ENCODE measurements around the gene PSTPIP2.

The PSTPIP2 gene, protein sequence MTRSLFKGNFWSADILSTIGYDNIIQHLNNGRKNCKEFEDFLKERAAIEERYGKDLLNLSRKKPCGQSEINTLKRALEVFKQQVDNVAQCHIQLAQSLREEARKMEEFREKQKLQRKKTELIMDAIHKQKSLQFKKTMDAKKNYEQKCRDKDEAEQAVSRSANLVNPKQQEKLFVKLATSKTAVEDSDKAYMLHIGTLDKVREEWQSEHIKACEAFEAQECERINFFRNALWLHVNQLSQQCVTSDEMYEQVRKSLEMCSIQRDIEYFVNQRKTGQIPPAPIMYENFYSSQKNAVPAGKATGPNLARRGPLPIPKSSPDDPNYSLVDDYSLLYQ

DNA sequence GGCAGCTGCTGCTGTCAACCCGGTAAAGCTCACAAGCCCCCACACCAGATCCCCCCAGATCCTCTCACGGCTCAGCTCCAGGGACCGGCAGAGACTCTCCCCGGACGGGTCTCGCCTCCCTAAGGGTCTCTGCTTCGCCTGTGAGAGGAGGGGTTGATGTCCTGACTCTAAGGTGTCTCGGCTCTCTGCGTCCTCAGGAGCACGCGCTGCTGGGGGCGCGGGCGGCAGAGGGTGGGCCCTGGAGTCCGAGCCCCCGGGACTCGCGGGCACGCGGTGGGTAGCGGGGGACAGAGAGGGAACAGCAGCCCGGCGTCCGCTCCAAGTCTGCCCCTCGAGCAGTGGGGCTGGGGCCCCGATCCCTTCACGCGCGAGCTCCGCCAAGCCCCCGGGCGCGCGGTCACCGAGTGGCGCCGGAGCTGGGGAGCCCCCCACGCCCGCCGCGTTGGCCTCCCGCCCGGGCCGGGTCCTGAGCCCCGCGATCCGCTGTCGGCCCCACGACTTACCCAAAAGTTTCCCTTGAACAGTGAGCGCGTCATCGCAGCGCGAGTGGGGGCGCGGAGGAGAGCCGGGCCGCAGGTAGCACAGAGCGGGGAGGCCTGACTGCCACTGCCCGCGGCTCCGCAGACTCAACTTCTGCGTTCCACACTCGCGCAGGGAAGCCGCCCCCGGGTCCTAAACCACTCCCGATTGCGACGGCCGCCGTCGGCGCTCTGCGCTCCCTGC lies at the start of gene PSTPIP2:
Gene PSTPIP2, minus strand, starts transcription at position 608 of the 723 bp plus-strand sequence. Its CDS starts 72 bp downstream, at position 536.
- Histone ChIP-seq H3K27ac (peak within 1 kb of the TSS; percentile 94), H3K4me3 (ENCODE audit: low read depth in 1 of 2, low read length in 1 of 2) (peak within 1 kb of the TSS; percentile 88 to 95), H3K27me3 (no peaks in the 10 kb centered on the region), H3K36me3 (no peaks in the 10 kb centered on the region), H3K9me3 (no peaks in the 10 kb centered on the region), H3K4me1 (ENCODE audit: control insufficient read depth in 1 of 2, insufficient read depth in 1 of 2, low read depth in 1 of 2, low read length in 1 of 2) (peaks cover 45 to 62% of the 10 kb centered on the region in 2 experiments)
- TF ChIP-seq, protein P1, sequence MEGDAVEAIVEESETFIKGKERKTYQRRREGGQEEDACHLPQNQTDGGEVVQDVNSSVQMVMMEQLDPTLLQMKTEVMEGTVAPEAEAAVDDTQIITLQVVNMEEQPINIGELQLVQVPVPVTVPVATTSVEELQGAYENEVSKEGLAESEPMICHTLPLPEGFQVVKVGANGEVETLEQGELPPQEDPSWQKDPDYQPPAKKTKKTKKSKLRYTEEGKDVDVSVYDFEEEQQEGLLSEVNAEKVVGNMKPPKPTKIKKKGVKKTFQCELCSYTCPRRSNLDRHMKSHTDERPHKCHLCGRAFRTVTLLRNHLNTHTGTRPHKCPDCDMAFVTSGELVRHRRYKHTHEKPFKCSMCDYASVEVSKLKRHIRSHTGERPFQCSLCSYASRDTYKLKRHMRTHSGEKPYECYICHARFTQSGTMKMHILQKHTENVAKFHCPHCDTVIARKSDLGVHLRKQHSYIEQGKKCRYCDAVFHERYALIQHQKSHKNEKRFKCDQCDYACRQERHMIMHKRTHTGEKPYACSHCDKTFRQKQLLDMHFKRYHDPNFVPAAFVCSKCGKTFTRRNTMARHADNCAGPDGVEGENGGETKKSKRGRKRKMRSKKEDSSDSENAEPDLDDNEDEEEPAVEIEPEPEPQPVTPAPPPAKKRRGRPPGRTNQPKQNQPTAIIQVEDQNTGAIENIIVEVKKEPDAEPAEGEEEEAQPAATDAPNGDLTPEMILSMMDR (IDR thresholded peaks at IDR 0.05), result no peak

DNA sequence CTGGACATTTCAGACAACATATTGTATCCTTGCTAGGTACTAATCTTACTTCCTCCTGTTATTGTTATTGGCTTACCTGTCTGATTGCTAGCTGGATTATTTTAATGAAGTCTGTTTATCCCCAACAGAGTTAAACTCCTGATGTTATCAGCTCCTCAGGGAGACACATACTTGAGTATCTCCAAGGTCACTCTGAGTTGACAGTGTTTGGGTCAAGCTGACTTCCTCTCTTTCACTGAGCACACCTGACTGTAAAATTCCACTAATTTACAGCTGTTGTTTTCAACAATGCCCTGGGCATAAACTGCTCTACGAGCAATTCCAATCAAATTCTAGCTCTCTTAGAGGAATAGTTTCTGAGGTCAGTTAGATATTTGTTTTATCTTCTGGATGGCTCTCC lies 41.7 kb upstream of the PSTPIP2 start:
- Histone ChIP-seq H3K27me3 (no peaks in the 10 kb centered on the region), H3K4me1 (ENCODE audit: control insufficient read depth in 1 of 2, insufficient read depth in 1 of 2, low read depth in 1 of 2, low read length in 1 of 2) (no peaks in the 10 kb centered on the region), H3K27ac (no peak overlapping the region), H3K36me3 (no peaks in the 10 kb centered on the region), H3K4me3 (ENCODE audit: low read depth in 1 of 2, low read length in 1 of 2) (no peak overlapping the region), H3K9me3 (no peaks in the 10 kb centered on the region)
- TF ChIP-seq, protein P1 (IDR thresholded peaks at IDR 0.05), result no peak

DNA sequence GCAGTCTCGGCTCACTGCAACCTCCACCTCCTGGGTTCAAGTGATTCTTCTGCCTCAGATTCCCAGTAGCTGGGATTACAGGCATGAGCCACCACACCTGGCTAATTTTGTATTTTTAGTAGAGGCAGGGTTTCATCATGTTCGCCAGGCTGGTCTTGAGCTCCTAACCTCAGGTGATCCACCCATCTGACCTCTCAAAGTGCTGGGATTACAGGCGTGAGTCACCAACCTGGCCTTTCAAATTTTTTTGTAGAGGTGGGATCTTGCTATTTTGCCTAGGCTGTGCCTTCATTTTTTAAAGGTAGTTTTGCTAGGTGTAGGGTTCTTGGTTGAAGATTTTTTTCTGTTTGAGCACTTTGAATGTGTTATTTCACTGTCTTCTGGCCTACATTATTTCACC lies 38.3 kb upstream of the PSTPIP2 start:
- H3K36me3 ChIP-seq, result no peaks in the 10 kb centered on the region

DNA sequence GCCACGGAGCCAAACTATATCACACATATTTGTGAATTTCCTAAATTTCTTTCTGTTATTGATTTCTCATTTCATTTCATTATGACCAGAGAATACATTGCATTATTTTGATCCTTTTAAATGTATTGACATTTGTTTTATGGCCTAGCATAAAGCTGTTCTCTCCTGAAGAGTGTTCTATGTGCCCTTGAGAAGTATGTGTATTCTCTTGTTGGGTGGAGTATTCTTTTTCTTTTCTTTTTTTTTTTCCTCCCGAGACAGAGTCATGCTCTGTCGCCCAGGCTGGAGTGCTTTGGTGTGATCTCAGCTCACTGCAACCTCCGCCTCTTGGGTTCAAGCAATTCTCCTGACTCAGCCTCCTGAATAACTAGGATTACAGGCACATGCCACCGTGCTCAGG lies 37.3 kb upstream of the PSTPIP2 start:
- TF ChIP-seq, protein P1 (IDR thresholded peaks at IDR 0.05), result no peak
- Histone ChIP-seq H3K4me3 (ENCODE audit: low read depth in 1 of 2, low read length in 1 of 2) (no peak overlapping the region), H3K27me3 (no peaks in the 10 kb centered on the region), H3K36me3 (no peaks in the 10 kb centered on the region), H3K9me3 (no peaks in the 10 kb centered on the region), H3K27ac (no peak overlapping the region), H3K4me1 (ENCODE audit: control insufficient read depth in 1 of 2, insufficient read depth in 1 of 2, low read depth in 1 of 2, low read length in 1 of 2) (peaks cover 8% of the 10 kb centered on the region in 2 experiments)

More for the DNA sequence above, 38.3 kb upstream of the PSTPIP2 start:
- H3K27me3 ChIP-seq, result no peaks in the 10 kb centered on the region
- H3K4me3 ChIP-seq (ENCODE audit: low read depth in 1 of 2, low read length in 1 of 2), result no peak overlapping the region
- TF ChIP-seq, protein P1 (IDR thresholded peaks at IDR 0.05), result no peak
- no peaks in the 10 kb centered on the region for H3K4me1 ChIP-seq (ENCODE audit: control insufficient read depth in 1 of 2, insufficient read depth in 1 of 2, low read depth in 1 of 2, low read length in 1 of 2)
- H3K9me3 ChIP-seq, result no peaks in the 10 kb centered on the region
- no peak overlapping the region for H3K27ac ChIP-seq

DNA sequence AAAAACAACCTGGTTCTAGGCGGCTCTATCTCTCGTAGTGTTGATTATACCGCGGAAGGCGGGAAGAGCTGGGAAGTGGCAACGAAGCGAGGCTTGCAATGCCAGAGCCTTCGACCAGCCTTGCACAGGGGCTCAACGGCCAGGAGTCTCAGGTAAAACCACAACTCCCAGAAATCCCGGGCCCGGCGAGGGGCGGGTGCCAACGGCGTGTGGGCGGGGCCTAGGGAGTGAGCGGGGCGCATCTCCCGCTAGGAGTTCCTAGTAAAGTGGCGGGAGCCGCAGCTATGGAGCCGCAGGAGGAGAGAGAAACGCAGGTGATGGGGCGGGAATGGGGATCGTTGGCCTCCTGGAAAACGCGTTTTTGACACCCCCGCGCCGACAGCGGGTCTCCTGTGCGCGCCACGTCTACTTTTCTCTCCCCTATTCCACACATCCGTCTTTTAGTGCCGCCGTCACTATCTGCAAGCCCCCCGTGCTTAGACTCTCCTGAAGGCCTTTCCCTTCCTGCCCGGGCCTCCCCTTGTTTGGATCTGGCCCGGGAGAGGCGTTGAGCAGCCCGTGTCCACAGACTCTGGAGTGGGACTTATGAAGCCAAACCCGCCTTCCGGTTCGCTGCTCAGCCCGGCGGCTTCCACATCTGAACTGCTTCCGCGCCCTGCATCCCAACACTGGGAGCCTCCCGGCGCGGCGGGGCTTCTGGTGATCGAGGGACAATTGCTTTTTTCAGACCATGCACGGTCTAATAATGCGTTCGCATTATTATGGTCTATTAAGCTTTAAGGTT lies 32.3 kb upstream of the PSTPIP2 start, which contains the start of gene HAUS1:
Gene HAUS1, plus strand, starts transcription at position 258 of the 784 bp plus-strand sequence. Its CDS starts 27 bp downstream, at position 285.
- Histone ChIP-seq H3K27me3 (no peaks in the 10 kb centered on the region), H3K9me3 (no peaks in the 10 kb centered on the region), H3K36me3 (no peaks in the 10 kb centered on the region), H3K27ac (peak within 1 kb of the TSS; percentile 26), H3K4me3 (ENCODE audit: low read depth in 1 of 2, low read length in 1 of 2) (peak within 1 kb of the TSS; percentile 88 to 93), H3K4me1 (ENCODE audit: control insufficient read depth in 1 of 2, insufficient read depth in 1 of 2, low read depth in 1 of 2, low read length in 1 of 2) (peaks cover 8 to 12% of the 10 kb centered on the region in 2 experiments)
- TF ChIP-seq, protein P1 (IDR thresholded peaks at IDR 0.05), result no peak

All from neutrophil (primary cell).